Loucy (cell line): ENCODE measurements around the gene NOP16.

ENCODE experiments used
- H2AFZ ChIP-seq: fragments of 200-600 bp; sonication (generic); 2 replicates; pipeline ENCODE4 v1.6.0; 2016; ENCODE audit warnings: antibody characterized with exemption, mild to moderate bottlenecking, low read length, moderate library complexity
- H3F3A ChIP-seq: fragments of 200-600 bp; 2 replicates; pipeline ENCODE4 v1.6.0; 2016; ENCODE audit warnings: antibody characterized with exemption, low read depth, mild to moderate bottlenecking
- H3K27me3 ChIP-seq: fragments of 200-600 bp; sonication (generic); 2 replicates; pipeline ENCODE4 v1.6.1; 2014; ENCODE audit warnings: low read length, mild to moderate bottlenecking; ENCODE audit not compliant: insufficient read depth, poor library complexity, severe bottlenecking
- H3K36me3 ChIP-seq: fragments of 200-600 bp; sonication (generic); 2 replicates; pipeline ENCODE4 v1.6.1; 2016; ENCODE audit warnings: low read length; ENCODE audit not compliant: insufficient read depth
- H3K4me1 ChIP-seq: fragments of 200-600 bp; sonication (generic); 2 replicates; pipeline ENCODE4 v1.5.1; 2014; ENCODE audit warnings: low read length, mild to moderate bottlenecking; ENCODE audit not compliant: insufficient read depth, poor library complexity, severe bottlenecking
- H3K4me2 ChIP-seq: fragments of 200-600 bp; sonication (generic); 2 replicates; pipeline ENCODE4 v1.6.0; 2014; ENCODE audit warnings: antibody characterized with exemption, low read length, low read depth, mild to moderate bottlenecking; ENCODE audit not compliant: poor library complexity, severe bottlenecking
- H3K4me3 ChIP-seq: fragments of 200-600 bp; sonication (generic); 2 replicates; pipeline ENCODE4 v1.5.1; 2014; ENCODE audit warnings: low read length, mild to moderate bottlenecking, mixed read lengths; ENCODE audit not compliant: poor library complexity, severe bottlenecking
- H3K79me2 ChIP-seq: fragments of 200-600 bp; sonication (generic); 2 replicates; pipeline ENCODE4 v1.6.1; 2014; ENCODE audit warnings: low read length; ENCODE audit not compliant: insufficient read depth
- H3K9ac ChIP-seq: fragments of 200-600 bp; sonication (generic); 2 replicates; pipeline ENCODE4 v1.6.0; 2014; ENCODE audit warnings: mild to moderate bottlenecking, low read depth, low read length, moderate library complexity; ENCODE audit not compliant: poor library complexity, severe bottlenecking
- H3K9me2 ChIP-seq: fragments of 200-600 bp; sonication (generic); replicated peaks from 2 replicates; pipeline ENCODE4 v1.6.1; 2016; ENCODE audit warnings: low read depth, low read length, mixed read lengths
- H3K9me3 ChIP-seq: fragments of 200-600 bp; sonication (generic); 2 replicates; pipeline ENCODE4 v1.6.1; 2014; ENCODE audit warnings: mild to moderate bottlenecking, antibody characterized with exemption, low read length, low read depth; ENCODE audit not compliant: insufficient read depth
- H4K20me1 ChIP-seq: fragments of 200-600 bp; sonication (generic); 2 replicates; pipeline ENCODE4 v1.6.0; 2014; ENCODE audit warnings: antibody characterized with exemption, low read length, mild to moderate bottlenecking; ENCODE audit not compliant: insufficient read depth, poor library complexity, severe bottlenecking
- CTCF ChIP-seq: fragments of 200-600 bp; sonication (generic); conservative IDR thresholded peaks from 2 replicates; pipeline ENCODE4 v1.5.1; 2014; ENCODE audit warnings: mild to moderate bottlenecking, antibody characterized with exemption, low read length
- EZH2phosphoT487 ChIP-seq: fragments of 200-600 bp; IDR thresholded peaks from 2 replicates; pipeline ENCODE4 v1.6.1; 2018; ENCODE audit warnings: antibody characterized with exemption, mild to moderate bottlenecking, moderate library complexity, borderline replicate concordance

Gene NOP16

GRCh38 chr5:176420086-176420485 is 31.7 kb upstream of the NOP16 start:
- Histone ChIP-seq H3K79me2 (0 out of 2 replicates have a peak, but pooled peaks cover 6% of the 10 kb centered on the region), H3K9me2 (no peaks in the 10 kb centered on the region), H3K4me1 (peaks cover 6% of the 10 kb centered on the region), H3K36me3 (no peaks in the 10 kb centered on the region), H3K9ac (no peak overlapping the region), H3K27me3 (no peaks in the 10 kb centered on the region), H3F3A (no peaks in the 10 kb centered on the region), H3K4me2 (no peak overlapping the region), H3K9me3 (no peaks in the 10 kb centered on the region), H3K4me3 (no peak overlapping the region), H2AFZ (no peak overlapping the region), H4K20me1 (no peaks in the 10 kb centered on the region)
- TF ChIP-seq CTCF (no peak), EZH2phosphoT487 (no peak)

- Histone ChIP-seq H3K79me2 (0 out of 2 replicates have a peak, but pooled peaks cover 6% of the 10 kb centered on the region), H3K9me2 (no peaks in the 10 kb centered on the region), H3K36me3 (no peaks in the 10 kb centered on the region), H3K4me2 (no peak overlapping the region), H4K20me1 (no peaks in the 10 kb centered on the region), H3K4me3 (no peak overlapping the region), H3F3A (no peaks in the 10 kb centered on the region), H2AFZ (no peak overlapping the region), H3K9me3 (no peaks in the 10 kb centered on the region), H3K27me3 (no peaks in the 10 kb centered on the region), H3K4me1 (peaks cover 6% of the 10 kb centered on the region), H3K9ac (no peak overlapping the region)
- TF ChIP-seq CTCF = no peak
- no peak for TF ChIP-seq EZH2phosphoT487
Observed at GRCh38 chr5:176418251-176418650, 29.9 kb upstream of the NOP16 start.

GRCh38 chr5:176416965-176417364 is 28.6 kb upstream of the NOP16 start:
- Histone ChIP-seq H3K9ac (peak overlapping the region; percentile 36), H3K4me1 (peaks cover 6% of the 10 kb centered on the region), H3K27me3 (no peaks in the 10 kb centered on the region), H4K20me1 (no peaks in the 10 kb centered on the region), H3K9me3 (no peaks in the 10 kb centered on the region), H3K4me3 (peak overlapping the region; percentile 56), H3K4me2 (peak overlapping the region; percentile 68), H3K9me2 (no peaks in the 10 kb centered on the region), H3K36me3 (no peaks in the 10 kb centered on the region), H2AFZ (peak overlapping the region; percentile 84), H3K79me2 (0 out of 2 replicates have a peak, but pooled peaks cover 6% of the 10 kb centered on the region), H3F3A (no peaks in the 10 kb centered on the region)
- no peak for TF ChIP-seq EZH2phosphoT487
- no peak for TF ChIP-seq CTCF
